Measurements from ENCODE around the gene AIFM3.
A peak's percentile ranks its signal among the peaks of the same experiment; 100 is the strongest.

The AIFM3 gene

DNA sequence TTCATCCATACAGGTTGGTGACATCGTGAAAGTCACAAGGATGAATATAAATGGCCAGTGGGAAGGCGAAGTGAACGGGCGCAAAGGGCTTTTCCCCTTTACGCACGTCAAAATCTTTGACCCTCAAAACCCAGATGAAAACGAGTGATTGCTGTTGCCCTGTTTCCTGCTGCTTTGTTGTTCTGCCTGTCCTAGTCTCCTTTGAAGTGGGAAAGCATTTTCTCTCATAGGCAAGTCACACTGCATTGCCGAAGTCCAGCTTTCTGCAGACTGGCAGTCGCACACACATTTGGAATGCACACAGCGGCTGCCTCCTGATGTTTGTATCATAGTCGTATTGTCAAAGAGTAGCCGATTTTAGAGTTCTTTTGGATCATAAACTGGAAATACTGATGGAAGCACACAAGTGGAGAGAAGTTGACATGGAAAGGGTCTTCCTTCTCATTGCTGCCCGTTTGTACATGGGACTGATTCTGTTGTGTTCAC, 17.3 kb upstream of the AIFM3 start:
- H3K36me3 ChIP-seq (ENCODE audit: control insufficient read depth, insufficient read depth, low read length) = peaks cover 28% of the 10 kb centered on the region
- H3K4me3 ChIP-seq (ENCODE audit: insufficient read depth, low read depth, low read length, poor library complexity, severe bottlenecking) = no peak overlapping the region
- no peak for DNase-seq
- no peaks in the 10 kb centered on the region for H3K27me3 ChIP-seq (replicated peaks; ENCODE audit: control insufficient read depth, insufficient read depth, low read length, poor library complexity, severe bottlenecking)
- H3K9me3 ChIP-seq (ENCODE audit: control insufficient read depth, low read length) = no peaks in the 10 kb centered on the region
- no peak overlapping the region for H3K27ac ChIP-seq (ENCODE audit: insufficient read depth, low read length, poor library complexity, severe bottlenecking)
- H3K4me1 ChIP-seq (ENCODE audit: control insufficient read depth, insufficient read depth, low read length, poor library complexity, severe bottlenecking) = peaks cover 2% of the 10 kb centered on the region

DNA sequence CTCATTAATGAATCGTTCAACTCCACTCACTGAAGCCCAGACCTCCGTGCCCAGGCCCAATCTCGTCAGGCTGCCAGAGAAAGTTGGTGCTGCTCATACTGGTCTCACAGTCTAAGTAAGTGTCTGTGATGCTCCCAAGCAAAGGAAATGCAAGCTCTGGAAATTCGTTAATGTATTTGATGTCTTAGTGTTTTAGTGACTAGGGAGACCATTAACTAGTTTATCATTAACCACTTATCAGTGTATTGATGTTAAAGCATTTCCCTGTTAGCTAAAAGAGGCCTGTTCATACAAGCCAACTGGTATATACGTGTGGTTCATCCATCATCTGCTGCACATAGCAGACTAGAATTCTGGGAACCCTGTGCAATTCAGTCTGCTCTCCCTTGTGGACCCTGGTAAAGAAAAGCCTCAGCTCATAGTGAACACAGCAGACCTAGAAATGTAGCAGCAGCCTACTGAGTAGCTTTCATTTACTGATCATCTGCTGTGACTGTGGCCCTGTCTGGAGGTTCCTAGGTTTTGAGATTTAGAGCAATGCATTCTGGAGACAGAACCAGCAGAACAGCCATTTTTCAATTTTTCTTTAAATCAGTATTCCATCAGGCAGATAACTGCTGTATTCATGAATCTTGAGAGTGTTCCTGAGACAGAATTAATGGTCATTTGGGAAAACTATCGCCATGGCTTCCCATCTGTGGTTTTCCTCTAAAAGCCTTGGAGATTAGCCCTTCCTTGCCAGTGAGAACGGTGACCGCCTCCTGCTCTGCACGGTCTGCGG, 15.7 kb upstream of the AIFM3 start:
- Histone ChIP-seq H3K27me3 (replicated peaks; ENCODE audit: control insufficient read depth, insufficient read depth, low read length, poor library complexity, severe bottlenecking) (no peaks in the 10 kb centered on the region), H3K36me3 (ENCODE audit: control insufficient read depth, insufficient read depth, low read length) (peaks cover 28% of the 10 kb centered on the region), H3K4me3 (ENCODE audit: insufficient read depth, low read depth, low read length, poor library complexity, severe bottlenecking) (no peak overlapping the region), H3K9me3 (ENCODE audit: control insufficient read depth, low read length) (no peaks in the 10 kb centered on the region), H3K4me1 (ENCODE audit: control insufficient read depth, insufficient read depth, low read length, poor library complexity, severe bottlenecking) (no peaks in the 10 kb centered on the region), H3K27ac (ENCODE audit: insufficient read depth, low read length, poor library complexity, severe bottlenecking) (no peak overlapping the region)
- DNase-seq = no peak

DNA sequence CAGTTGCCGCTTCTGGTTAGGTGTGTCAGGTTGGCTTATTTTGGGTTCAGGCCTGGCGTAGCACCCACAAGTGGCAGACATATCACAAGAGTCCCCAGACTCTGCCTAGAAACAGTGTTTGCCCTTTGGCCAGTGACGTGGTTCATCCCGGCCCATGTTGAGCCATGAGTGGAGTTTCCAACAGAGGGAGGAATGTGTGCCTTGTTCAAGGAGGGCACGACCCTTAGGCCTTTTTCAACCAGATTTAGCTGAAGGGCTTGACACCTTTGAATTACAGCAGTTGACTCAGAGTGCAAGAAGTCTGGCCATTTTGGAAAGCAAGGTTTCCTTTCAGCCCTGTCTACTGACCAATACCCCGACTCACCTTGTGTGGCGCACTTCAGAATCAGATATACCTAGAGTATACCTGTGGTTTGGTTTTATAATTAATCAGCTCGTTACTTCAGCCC, 15.1 kb upstream of the AIFM3 start:
- no peak for DNase-seq
- Histone ChIP-seq H3K4me3 (ENCODE audit: insufficient read depth, low read depth, low read length, poor library complexity, severe bottlenecking) (no peak overlapping the region), H3K27ac (ENCODE audit: insufficient read depth, low read length, poor library complexity, severe bottlenecking) (no peak overlapping the region), H3K36me3 (ENCODE audit: control insufficient read depth, insufficient read depth, low read length) (peaks cover 28% of the 10 kb centered on the region), H3K27me3 (replicated peaks; ENCODE audit: control insufficient read depth, insufficient read depth, low read length, poor library complexity, severe bottlenecking) (peaks cover 4% of the 10 kb centered on the region), H3K4me1 (ENCODE audit: control insufficient read depth, insufficient read depth, low read length, poor library complexity, severe bottlenecking) (peaks cover 4% of the 10 kb centered on the region), H3K9me3 (ENCODE audit: control insufficient read depth, low read length) (no peaks in the 10 kb centered on the region)

DNA sequence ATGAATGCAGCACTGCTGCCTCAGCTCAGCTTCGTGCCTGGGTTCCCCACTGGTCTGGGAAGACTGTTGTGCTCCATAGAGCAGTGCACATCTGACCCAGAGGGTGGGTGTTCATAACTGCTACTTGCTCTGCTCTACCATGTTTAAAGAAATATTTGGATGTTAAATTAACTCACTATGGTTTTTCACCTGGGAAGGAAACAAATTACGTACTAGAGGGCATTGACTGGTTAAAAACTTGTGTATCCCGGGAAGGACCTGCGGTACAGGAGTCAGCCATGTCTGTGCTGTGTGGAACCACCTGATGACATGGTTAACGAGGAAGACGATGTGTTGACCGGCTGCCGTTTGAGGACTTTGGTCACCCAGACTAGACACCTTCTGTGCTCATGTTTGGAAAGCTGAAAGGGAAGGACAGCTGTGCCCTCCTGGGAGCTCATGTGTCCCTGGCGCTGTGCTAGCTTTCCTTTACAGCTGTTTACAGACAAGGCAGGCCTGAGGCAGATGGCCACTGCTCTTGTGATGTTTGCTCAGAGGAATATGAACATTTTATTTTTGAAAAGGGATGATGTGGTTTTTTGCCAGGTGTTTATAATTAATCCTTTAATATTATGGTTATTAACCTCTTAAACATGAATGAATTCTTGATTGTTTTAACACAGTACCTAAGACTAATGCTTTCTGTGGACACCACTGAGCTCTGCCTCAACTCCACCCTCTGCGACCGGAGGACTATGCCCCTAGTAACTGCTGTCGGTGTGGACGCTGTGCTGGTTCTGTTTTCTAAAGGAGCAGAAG, 14.3 kb upstream of the AIFM3 start:
- H3K27ac ChIP-seq (ENCODE audit: insufficient read depth, low read length, poor library complexity, severe bottlenecking) = no peak overlapping the region
- H3K36me3 ChIP-seq (ENCODE audit: control insufficient read depth, insufficient read depth, low read length) = peaks cover 28% of the 10 kb centered on the region
- H3K9me3 ChIP-seq (ENCODE audit: control insufficient read depth, low read length) = no peaks in the 10 kb centered on the region
- peaks cover 10% of the 10 kb centered on the region for H3K27me3 ChIP-seq (replicated peaks; ENCODE audit: control insufficient read depth, insufficient read depth, low read length, poor library complexity, severe bottlenecking)
- H3K4me3 ChIP-seq (ENCODE audit: insufficient read depth, low read depth, low read length, poor library complexity, severe bottlenecking) = no peak overlapping the region
- no peak for DNase-seq
- H3K4me1 ChIP-seq (ENCODE audit: control insufficient read depth, insufficient read depth, low read length, poor library complexity, severe bottlenecking) = peaks cover 12% of the 10 kb centered on the region

DNA sequence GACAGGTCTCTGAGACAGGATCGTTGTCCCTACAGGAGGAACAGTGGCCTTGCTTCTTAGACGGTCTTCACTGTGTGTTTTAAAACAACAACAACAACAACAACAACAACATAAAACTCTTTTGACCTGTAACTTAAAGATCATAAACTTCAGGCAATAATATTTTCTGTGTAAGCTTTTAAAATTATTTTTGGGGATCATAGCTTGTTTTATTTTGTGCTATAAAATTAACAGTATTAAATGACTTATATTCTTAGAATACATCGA, 13.8 kb upstream of the AIFM3 start:
- Histone ChIP-seq H3K4me1 (ENCODE audit: control insufficient read depth, insufficient read depth, low read length, poor library complexity, severe bottlenecking) (peaks cover 15% of the 10 kb centered on the region), H3K4me3 (ENCODE audit: insufficient read depth, low read depth, low read length, poor library complexity, severe bottlenecking) (no peak overlapping the region), H3K27me3 (replicated peaks; ENCODE audit: control insufficient read depth, insufficient read depth, low read length, poor library complexity, severe bottlenecking) (peaks cover 10% of the 10 kb centered on the region), H3K27ac (ENCODE audit: insufficient read depth, low read length, poor library complexity, severe bottlenecking) (no peak overlapping the region), H3K36me3 (ENCODE audit: control insufficient read depth, insufficient read depth, low read length) (peaks cover 28% of the 10 kb centered on the region), H3K9me3 (ENCODE audit: control insufficient read depth, low read length) (no peaks in the 10 kb centered on the region)
- DNase-seq = no peak

DNA sequence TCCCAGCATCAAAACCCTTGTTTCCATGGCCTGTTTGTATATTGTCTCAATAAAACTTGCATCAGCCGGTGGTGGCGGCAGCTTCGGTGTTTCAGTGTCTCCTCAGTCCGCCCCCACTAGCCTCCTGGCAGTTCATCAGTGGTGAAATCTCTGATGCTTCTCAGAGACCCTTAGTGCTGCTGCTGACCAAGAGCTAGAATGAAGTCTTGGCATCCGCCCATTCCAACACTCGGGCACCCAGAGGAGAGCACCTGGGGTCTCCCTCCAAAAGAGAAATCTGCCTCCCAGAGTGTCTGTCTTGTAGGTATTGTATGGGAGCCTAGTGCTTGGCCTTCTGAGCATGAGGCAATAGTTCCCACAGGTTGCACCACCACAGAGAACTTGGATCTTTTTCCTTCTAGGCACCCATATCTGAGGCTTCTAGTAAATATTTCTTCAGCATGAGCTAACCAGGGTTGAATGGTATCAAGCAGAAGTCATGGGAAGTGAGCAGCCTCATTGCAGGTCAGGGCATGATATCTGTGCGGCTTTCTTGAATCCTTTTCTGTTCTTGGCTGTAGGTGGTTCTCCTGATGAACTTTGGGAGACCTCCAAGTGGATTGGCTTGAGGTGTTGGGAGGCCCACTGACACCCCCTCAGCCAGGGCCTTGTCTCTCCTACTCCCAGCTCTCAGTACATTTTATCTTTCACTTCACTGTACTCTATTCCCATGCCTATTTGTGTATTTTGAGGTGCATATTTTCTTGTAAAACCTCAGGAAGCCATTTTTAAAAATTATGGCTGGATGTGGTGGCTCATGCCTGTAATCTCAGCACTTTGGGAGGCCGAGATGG, 13.2 kb upstream of the AIFM3 start:
- Histone ChIP-seq H3K36me3 (ENCODE audit: control insufficient read depth, insufficient read depth, low read length) (peaks cover 28% of the 10 kb centered on the region), H3K27me3 (replicated peaks; ENCODE audit: control insufficient read depth, insufficient read depth, low read length, poor library complexity, severe bottlenecking) (peaks cover 10% of the 10 kb centered on the region), H3K27ac (ENCODE audit: insufficient read depth, low read length, poor library complexity, severe bottlenecking) (no peak overlapping the region), H3K9me3 (ENCODE audit: control insufficient read depth, low read length) (no peaks in the 10 kb centered on the region), H3K4me3 (ENCODE audit: insufficient read depth, low read depth, low read length, poor library complexity, severe bottlenecking) (no peak overlapping the region), H3K4me1 (ENCODE audit: control insufficient read depth, insufficient read depth, low read length, poor library complexity, severe bottlenecking) (peaks cover 15% of the 10 kb centered on the region)
- no peak for DNase-seq

DNA sequence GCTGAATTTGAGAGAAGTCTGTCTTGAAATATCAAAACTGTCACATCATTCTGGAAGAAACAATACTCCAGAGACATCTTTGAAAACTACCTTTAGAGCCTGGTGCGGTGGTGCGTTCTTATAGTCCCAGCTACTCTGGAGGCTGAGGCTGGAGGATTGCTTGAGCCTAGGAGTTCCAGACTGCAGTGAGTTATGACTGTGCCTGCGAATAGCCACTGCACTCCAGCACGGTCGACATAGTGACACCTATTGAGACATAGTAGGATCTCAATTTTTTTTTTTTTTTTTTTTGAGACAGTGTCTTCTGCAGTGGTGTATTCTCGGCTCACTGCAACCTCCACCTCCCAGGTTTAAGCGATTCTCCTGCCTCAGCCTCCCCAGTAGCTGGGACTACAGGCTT, 11.5 kb upstream of the AIFM3 start:
- no peak overlapping the region for H3K27ac ChIP-seq (ENCODE audit: insufficient read depth, low read length, poor library complexity, severe bottlenecking)
- DNase-seq = no peak
- peaks cover 10% of the 10 kb centered on the region for H3K27me3 ChIP-seq (replicated peaks; ENCODE audit: control insufficient read depth, insufficient read depth, low read length, poor library complexity, severe bottlenecking)
- H3K9me3 ChIP-seq (ENCODE audit: control insufficient read depth, low read length) = no peaks in the 10 kb centered on the region
- H3K4me1 ChIP-seq (ENCODE audit: control insufficient read depth, insufficient read depth, low read length, poor library complexity, severe bottlenecking) = peaks cover 15% of the 10 kb centered on the region
- peaks cover 18% of the 10 kb centered on the region for H3K36me3 ChIP-seq (ENCODE audit: control insufficient read depth, insufficient read depth, low read length)
- no peak overlapping the region for H3K4me3 ChIP-seq (ENCODE audit: insufficient read depth, low read depth, low read length, poor library complexity, severe bottlenecking)

DNA sequence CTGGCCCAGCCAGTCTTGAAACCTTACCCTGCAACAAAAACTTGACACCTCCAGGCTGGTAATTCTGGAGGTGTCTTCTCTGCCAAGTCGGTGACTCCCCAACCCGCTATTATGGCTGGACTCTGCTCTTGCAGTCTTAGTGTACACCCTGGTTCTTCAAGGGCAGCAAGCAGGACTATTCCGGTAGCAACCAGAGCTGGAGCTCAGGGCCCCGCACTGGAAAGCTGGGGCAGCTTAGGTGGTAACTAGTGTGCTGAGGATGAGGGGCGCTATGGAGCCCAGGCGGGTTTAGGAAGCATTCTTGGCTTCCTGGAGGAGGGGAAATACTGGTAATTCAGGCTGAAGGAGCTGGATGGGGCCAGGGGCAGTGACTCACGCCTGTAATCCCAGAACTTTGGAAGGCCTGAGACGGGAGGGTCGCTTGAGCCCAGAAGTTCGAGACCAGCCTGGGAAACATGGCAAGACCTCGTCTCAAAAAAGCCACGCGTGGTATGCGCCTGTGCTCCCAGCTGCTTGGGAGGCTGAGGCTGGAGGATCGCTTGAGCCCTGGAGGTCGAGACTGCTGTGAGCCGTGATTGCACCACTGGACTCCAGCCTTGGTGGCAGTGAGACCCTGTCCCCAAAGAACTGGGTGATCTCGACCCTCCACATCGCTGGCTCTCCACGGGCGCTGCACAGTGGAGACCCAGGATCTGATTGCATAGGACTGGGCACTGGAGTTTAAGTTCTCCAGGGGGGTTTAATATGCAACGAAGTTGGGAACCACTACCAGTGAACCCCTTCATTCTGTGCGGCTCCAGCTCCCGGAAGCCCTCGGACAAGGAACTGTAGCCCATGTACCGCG, 10.6 kb upstream of the AIFM3 start:
- DNase-seq = no peak

DNA sequence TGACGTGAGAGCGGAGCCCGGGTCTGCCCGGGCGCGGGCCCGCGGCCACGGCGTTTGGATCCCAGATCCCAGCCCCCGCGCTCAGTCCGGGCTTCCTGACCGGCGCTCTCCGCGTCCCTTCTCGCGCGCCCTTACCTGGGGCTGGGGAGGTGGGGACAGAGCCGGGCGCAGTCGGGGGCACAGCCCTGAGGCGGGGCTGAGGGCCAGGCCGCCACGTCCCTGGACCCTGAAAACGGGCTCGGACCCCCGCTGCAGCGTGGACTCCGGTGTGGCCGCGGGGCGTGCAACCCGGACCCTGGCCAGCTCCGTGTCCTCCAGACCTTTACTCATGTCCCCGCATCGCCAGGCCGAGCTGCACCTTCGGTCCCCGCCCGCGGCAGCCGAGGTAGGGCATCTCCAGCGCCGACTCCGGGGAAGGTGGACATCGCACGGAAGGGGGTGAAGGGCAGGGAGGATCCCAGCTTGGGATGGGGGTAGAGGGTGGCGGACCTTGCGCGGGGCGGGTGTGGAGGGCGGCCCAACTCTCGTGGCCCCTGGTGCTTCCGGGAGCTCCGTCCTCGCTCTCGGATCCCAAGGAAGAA, 9.9 kb upstream of the AIFM3 start:
- H3K36me3 ChIP-seq (ENCODE audit: control insufficient read depth, insufficient read depth, low read length) = peaks cover 6% of the 10 kb centered on the region
- no peak for DNase-seq
- H3K27ac ChIP-seq (ENCODE audit: insufficient read depth, low read length, poor library complexity, severe bottlenecking) = no peak overlapping the region
- H3K9me3 ChIP-seq (ENCODE audit: control insufficient read depth, low read length) = no peaks in the 10 kb centered on the region
- H3K4me3 ChIP-seq (ENCODE audit: insufficient read depth, low read depth, low read length, poor library complexity, severe bottlenecking) = peak overlapping the region; percentile 43
- peaks cover 10% of the 10 kb centered on the region for H3K27me3 ChIP-seq (replicated peaks; ENCODE audit: control insufficient read depth, insufficient read depth, low read length, poor library complexity, severe bottlenecking)
- peaks cover 15% of the 10 kb centered on the region for H3K4me1 ChIP-seq (ENCODE audit: control insufficient read depth, insufficient read depth, low read length, poor library complexity, severe bottlenecking)

More for the DNA sequence above, 10.6 kb upstream of the AIFM3 start:
- H3K27me3 ChIP-seq (replicated peaks; ENCODE audit: control insufficient read depth, insufficient read depth, low read length, poor library complexity, severe bottlenecking) = peaks cover 10% of the 10 kb centered on the region
- H3K36me3 ChIP-seq (ENCODE audit: control insufficient read depth, insufficient read depth, low read length) = peaks cover 9% of the 10 kb centered on the region
- H3K4me1 ChIP-seq (ENCODE audit: control insufficient read depth, insufficient read depth, low read length, poor library complexity, severe bottlenecking) = peaks cover 15% of the 10 kb centered on the region
- no peaks in the 10 kb centered on the region for H3K9me3 ChIP-seq (ENCODE audit: control insufficient read depth, low read length)
- peak overlapping the region; percentile 43 for H3K4me3 ChIP-seq (ENCODE audit: insufficient read depth, low read depth, low read length, poor library complexity, severe bottlenecking)
- H3K27ac ChIP-seq (ENCODE audit: insufficient read depth, low read length, poor library complexity, severe bottlenecking) = no peak overlapping the region

Measured in effector memory CD4-positive, alpha-beta T cell (primary cell).